Neural progenitor cell (in vitro differentiated cells): ENCODE data around the gene FCAMR. TPM values are rescaled to one million over a fixed set of nuclear protein-coding genes. Genes with fewer than 3 reads are reported as not detected.

Experiments
- DNase-seq: peaks from one replicate; pipeline ENCODE4 v3.0.0-alpha.2; 2016; ENCODE audit warnings: low spot score
- H2AFZ ChIP-seq: fragments of 200-600 bp; sonication (generic); replicated peaks from 2 replicates; pipeline ENCODE4 v1.6.1; 2016; ENCODE audit warnings: antibody characterized with exemption
- H3F3A ChIP-seq: fragments of 200-600 bp; sonication (generic); 2 replicates; pipeline ENCODE4 v1.6.1; 2016; ENCODE audit warnings: antibody characterized with exemption, low read depth
- H3K27ac ChIP-seq: fragments of 200-600 bp; sonication (generic); 2 replicates; pipeline ENCODE4 v1.5.1; 2016; ENCODE audit warnings: mild to moderate bottlenecking
- H3K27me3 ChIP-seq: fragments of 200-600 bp; sonication (generic); 2 replicates; pipeline ENCODE4 v1.6.1; 2016; ENCODE audit warnings: mild to moderate bottlenecking, moderate library complexity
- H3K36me3 ChIP-seq: fragments of 200-600 bp; sonication (generic); 2 replicates; pipeline ENCODE4 v1.5.1; 2016
- H3K4me1 ChIP-seq: fragments of 200-600 bp; sonication (generic); 2 replicates; pipeline ENCODE4 v1.6.1; 2016; ENCODE audit warnings: mixed run types
- H3K4me2 ChIP-seq: fragments of 200-600 bp; sonication (generic); 2 replicates; pipeline ENCODE4 v1.6.1; 2016
- H3K4me3 ChIP-seq: fragments of 200-600 bp; sonication (generic); 2 replicates; pipeline ENCODE4 v1.5.1; 2016
- H3K79me2 ChIP-seq: fragments of 200-600 bp; sonication (generic); 2 replicates; pipeline ENCODE4 v1.6.1; 2016; ENCODE audit warnings: low read depth
- H3K9ac ChIP-seq: fragments of 200-600 bp; sonication (generic); 2 replicates; pipeline ENCODE4 v1.6.1; 2016
- H3K9me3 ChIP-seq: fragments of 200-600 bp; sonication (generic); 2 replicates; pipeline ENCODE4 v1.5.1; 2016; ENCODE audit warnings: low read depth
- H4K20me1 ChIP-seq: fragments of 200-600 bp; sonication (generic); 2 replicates; pipeline ENCODE4 v1.6.1; 2016; ENCODE audit warnings: low read depth
- H3K27ac Mint-ChIP-seq: 3 replicates; pipeline ENCODE4 v1.8.0; 2021; ENCODE audit warnings: mixed read lengths
- H3K27me3 Mint-ChIP-seq: 2 replicates; pipeline ENCODE4 v1.8.0; 2022; ENCODE audit warnings: low read depth, mild to moderate bottlenecking, inconsistent platforms, moderate library complexity, mixed read lengths; ENCODE audit not compliant: insufficient read depth
- H3K36me3 Mint-ChIP-seq: 3 replicates; pipeline ENCODE4 v1.8.0; 2021; ENCODE audit warnings: mixed read lengths
- H3K4me1 Mint-ChIP-seq: 3 replicates; pipeline ENCODE4 v1.8.0; 2021; ENCODE audit warnings: mixed read lengths
- H3K4me3 Mint-ChIP-seq: 3 replicates; pipeline ENCODE4 v1.8.0; 2021; ENCODE audit warnings: mild to moderate bottlenecking, moderate library complexity, mixed read lengths
- H3K9me3 Mint-ChIP-seq: 3 replicates; pipeline ENCODE4 v1.8.0; 2020; ENCODE audit warnings: mixed read lengths
- CTCF ChIP-seq: fragments of 200-600 bp; sonication (generic); IDR thresholded peaks from 2 replicates; pipeline ENCODE4 v1.5.1; 2017; ENCODE audit warnings: antibody characterized with exemption, mild to moderate bottlenecking
- EZH2 ChIP-seq: fragments of 200-600 bp; sonication (generic); IDR thresholded peaks from 2 replicates; pipeline ENCODE4 v1.6.1; 2017; ENCODE audit warnings: antibody characterized with exemption, mild to moderate bottlenecking, moderate library complexity
- EZH2phosphoT487 ChIP-seq: fragments of 200-600 bp; sonication (generic); IDR thresholded peaks from 2 replicates; pipeline ENCODE4 v1.6.1; 2017; ENCODE audit warnings: antibody characterized with exemption
- total RNA-seq: library from RNA; depleted of rRNA; stranded (reverse); fragments of >200 nt; gene quantifications from 2 replicates; pipeline ENCODE4 v1.2.3, GENCODE V29; 2015; ENCODE audit warnings: low replicate concordance

Gene FCAMR
- total RNA-seq, 1 donor from 2014 or later = not detected

GRCh38 chr1:206944703-206945102, 25.6 kb downstream of the FCAMR start:
- Mint-ChIP-seq H3K36me3 (no peaks in the 10 kb centered on the region), H3K27ac (no peak overlapping the region), H3K9me3 (no peaks in the 10 kb centered on the region), H3K4me1 (no peaks in the 10 kb centered on the region), H3K4me3 (no peak overlapping the region), H3K27me3 (no peaks in the 10 kb centered on the region)
- no peak overlapping the region for H3K4me2 ChIP-seq
- H4K20me1 ChIP-seq = no peaks in the 10 kb centered on the region
- no peaks in the 10 kb centered on the region for H3F3A ChIP-seq
- TF ChIP-seq CTCF = no peak
- no peak for TF ChIP-seq EZH2
- TF ChIP-seq EZH2phosphoT487 = no peak
- no peaks in the 10 kb centered on the region for H3K36me3 ChIP-seq
- no peak overlapping the region for H3K9ac ChIP-seq
- no peaks in the 10 kb centered on the region for H3K4me1 ChIP-seq
- no peak overlapping the region for H3K27ac ChIP-seq
- H3K27me3 ChIP-seq = no peaks in the 10 kb centered on the region
- no peak overlapping the region for H3K4me3 ChIP-seq
- no peaks in the 10 kb centered on the region for H3K79me2 ChIP-seq
- no peaks in the 10 kb centered on the region for H3K9me3 ChIP-seq
- DNase-seq = no peak
- no peak overlapping the region for H2AFZ ChIP-seq

GRCh38 chr1:206941766-206942418, 28.4 kb downstream of the FCAMR start:
- Histone ChIP-seq H3F3A (no peaks in the 10 kb centered on the region), H3K79me2 (no peaks in the 10 kb centered on the region), H3K27ac (no peak overlapping the region), H3K4me1 (no peaks in the 10 kb centered on the region), H4K20me1 (no peaks in the 10 kb centered on the region), H3K4me3 (no peak overlapping the region), H3K9ac (no peak overlapping the region), H3K27me3 (no peaks in the 10 kb centered on the region), H3K36me3 (no peaks in the 10 kb centered on the region), H3K4me2 (no peak overlapping the region), H2AFZ (no peak overlapping the region), H3K9me3 (no peaks in the 10 kb centered on the region)
- H3K4me3 Mint-ChIP-seq = no peak overlapping the region
- no peak overlapping the region for H3K27ac Mint-ChIP-seq
- H3K36me3 Mint-ChIP-seq = no peaks in the 10 kb centered on the region
- no peak for DNase-seq
- H3K27me3 Mint-ChIP-seq = peaks cover 3% of the 10 kb centered on the region
- no peaks in the 10 kb centered on the region for H3K4me1 Mint-ChIP-seq
- TF ChIP-seq EZH2 = no peak
- TF ChIP-seq EZH2phosphoT487 = no peak
- TF ChIP-seq CTCF = no peak
- H3K9me3 Mint-ChIP-seq = no peaks in the 10 kb centered on the region

- peaks cover 3% of the 10 kb centered on the region for H3K27me3 Mint-ChIP-seq
- Histone ChIP-seq H3K4me2 (no peak overlapping the region), H3F3A (no peaks in the 10 kb centered on the region), H3K4me3 (no peak overlapping the region), H3K27me3 (no peaks in the 10 kb centered on the region), H3K9ac (no peak overlapping the region), H3K27ac (no peak overlapping the region), H3K79me2 (no peaks in the 10 kb centered on the region), H3K9me3 (no peaks in the 10 kb centered on the region), H2AFZ (no peak overlapping the region), H3K4me1 (no peaks in the 10 kb centered on the region), H3K36me3 (no peaks in the 10 kb centered on the region), H4K20me1 (no peaks in the 10 kb centered on the region)
- no peak for DNase-seq
- no peak for TF ChIP-seq CTCF
- no peak overlapping the region for H3K4me3 Mint-ChIP-seq
- H3K36me3 Mint-ChIP-seq = no peaks in the 10 kb centered on the region
- H3K27ac Mint-ChIP-seq = no peak overlapping the region
- H3K4me1 Mint-ChIP-seq = no peaks in the 10 kb centered on the region
- no peaks in the 10 kb centered on the region for H3K9me3 Mint-ChIP-seq
Measured at GRCh38 chr1:206940588-206940936, 29.7 kb downstream of the FCAMR start.
